CD4-positive, alpha-beta T cell treated with Interleukin-17A for 1 hour (primary cell): ENCODE measurements around the gene TBL1XR1.
"Not testable (repeated sequence)": the region's sequence is repeated elsewhere in the genome, so short reads cannot be mapped to it uniquely, and the experiment has no call there.

ENCODE experiments used
- DNase-seq: peaks from one replicate; pipeline ENCODE4 v3.0.0-alpha.2; 2020

The TBL1XR1 gene

GRCh38 chr3:177179281-177180067, 17.8 kb downstream of the TBL1XR1 start:
- no peak for DNase-seq

DNA sequence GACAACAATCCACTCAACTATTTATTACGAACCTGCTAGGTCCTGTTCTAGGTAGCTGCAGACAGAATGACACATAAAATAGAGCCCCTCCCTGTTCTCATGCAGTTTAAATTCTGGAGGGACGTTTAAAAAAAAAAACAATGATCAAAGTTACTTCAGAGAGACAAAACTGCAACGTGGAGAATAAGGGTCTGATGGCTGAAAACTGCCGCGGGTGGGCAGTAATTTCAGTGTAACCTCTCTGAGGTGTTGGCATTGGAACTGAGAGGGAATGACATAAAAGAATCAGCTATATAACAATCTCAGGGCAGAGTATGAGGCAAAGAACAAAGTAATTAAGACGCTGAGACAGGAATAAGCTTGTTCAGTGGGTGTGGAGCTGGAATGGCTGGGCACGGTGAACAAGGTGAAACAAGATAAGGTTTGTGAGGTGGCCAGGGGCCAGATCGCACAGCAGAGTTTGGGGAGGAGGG, 19.5 kb downstream of the TBL1XR1 start:
- DNase-seq: no peak

DNA sequence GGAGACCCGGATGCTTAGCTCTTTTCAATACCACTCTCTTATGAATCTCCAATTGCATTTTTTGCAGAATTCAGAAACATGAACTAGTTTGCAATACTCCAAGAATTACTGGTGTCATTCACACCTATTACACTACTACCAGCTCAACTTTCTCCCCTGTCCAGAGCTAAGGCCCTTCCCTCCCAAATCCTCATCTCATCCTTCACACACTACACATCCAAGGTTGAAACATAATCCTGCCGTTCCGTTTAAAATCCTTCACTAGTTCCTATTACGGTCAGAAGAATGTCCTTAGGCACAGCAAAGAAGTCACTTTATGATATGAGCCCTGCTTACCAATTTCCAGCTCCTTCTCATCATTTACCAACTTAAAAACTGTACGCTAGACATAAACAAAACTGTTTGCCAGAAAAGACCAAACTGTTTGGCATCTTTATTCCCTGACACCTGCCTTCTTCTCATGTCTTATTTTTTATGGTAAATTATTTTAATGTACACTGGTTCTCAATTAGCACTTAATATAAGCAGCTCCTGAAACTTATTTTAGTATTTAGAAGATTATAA, 22.6 kb downstream of the TBL1XR1 start:
- no peak for DNase-seq

DNA sequence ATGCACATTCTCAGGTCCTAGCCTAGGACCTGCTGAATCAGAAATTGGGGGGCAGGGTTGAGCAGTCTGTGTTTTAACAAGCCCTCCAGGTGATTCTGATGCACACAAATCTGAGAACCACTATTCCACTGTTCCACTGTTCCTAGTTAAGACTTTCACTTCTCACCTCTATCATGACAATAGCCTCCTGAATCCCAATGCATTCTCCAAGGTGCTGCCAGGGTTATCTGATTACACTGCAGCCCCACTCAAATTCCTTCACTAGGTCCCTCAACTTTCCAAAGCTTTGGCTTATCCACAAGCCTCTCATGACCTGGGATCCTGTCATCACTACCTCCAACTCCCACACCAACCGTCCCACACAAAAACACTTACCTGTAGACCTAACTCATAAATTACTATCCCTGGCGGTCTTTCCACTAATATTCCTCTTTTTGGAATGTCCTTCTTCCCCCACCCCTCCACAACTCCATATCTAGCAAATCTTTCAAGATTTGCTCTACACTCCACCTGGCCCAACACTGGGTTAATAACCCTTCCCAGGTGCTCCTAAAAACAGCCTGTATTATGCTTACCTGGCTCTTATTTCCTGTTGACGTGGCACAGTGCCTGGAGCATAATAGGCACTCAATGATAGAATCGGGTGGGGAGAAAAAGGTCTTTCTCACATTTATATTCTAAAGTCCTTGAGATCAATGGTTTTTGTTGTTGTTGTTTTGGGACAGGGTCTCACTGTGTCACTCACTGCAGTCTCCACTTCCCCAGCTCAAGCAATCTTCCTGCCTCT, 27.2 kb downstream of the TBL1XR1 start:
- no peak for DNase-seq

- no peak for DNase-seq
Observed at GRCh38 chr3:177168431-177168830, 28.9 kb downstream of the TBL1XR1 start.

- no peak for DNase-seq
Observed at GRCh38 chr3:177162742-177163141, 34.5 kb downstream of the TBL1XR1 start.

DNA sequence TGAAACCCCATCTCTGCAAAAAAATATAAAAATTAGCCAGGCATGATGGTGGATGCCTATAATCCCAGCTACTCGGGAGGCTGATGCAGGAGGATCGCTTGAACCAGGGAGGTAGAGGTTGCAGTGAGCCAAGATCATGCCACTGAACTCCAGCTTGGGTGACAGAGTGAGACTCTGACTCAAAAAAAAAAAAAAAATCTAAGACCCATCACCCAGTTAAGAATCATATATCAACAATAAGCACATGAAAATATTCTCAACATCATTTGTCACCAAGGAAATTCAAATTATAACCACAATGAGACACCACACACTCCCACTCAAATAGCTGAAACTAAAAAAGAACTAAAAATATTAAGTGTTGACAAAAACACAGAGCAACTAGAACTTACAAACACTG, 35.7 kb downstream of the TBL1XR1 start:
- DNase-seq: not testable (repeated sequence)

- no peak for DNase-seq
Observed at GRCh38 chr3:177158461-177158860, 38.8 kb downstream of the TBL1XR1 start.

- no peak for DNase-seq
Observed at GRCh38 chr3:177157492-177157891, 39.8 kb downstream of the TBL1XR1 start.

GRCh38 chr3:177154733-177155132, 42.5 kb downstream of the TBL1XR1 start:
- no peak for DNase-seq

DNA sequence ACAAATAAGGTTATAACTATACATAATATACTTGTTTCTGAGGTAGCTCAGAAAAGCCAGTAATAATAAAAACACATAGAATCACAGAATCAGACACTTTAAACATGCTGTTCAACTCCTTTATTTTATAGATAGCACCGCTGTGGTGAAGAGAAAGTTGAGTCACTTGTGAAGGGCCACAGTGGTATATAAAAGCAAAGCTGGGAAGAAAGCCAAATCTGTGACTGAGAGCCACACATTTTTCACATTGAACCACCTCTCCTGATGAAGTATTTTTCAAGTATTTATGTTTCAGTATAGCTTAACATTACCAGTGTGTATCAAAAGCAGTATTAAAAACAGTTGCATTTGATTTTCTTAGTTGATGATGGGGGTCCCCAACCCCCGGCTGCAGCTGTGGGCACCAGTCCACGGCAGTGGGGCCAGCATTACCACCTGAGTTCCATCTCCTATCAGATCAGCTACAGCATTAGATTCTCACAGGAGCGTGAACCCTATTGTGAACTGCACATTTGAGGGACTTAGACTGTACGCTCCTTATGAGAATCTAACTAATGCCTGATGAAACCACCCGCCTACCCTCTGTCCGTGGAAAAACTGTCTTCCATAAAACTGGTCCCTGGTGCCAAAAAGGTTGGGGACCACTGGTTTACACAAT, 46.2 kb downstream of the TBL1XR1 start:
- peak; percentile 47 for DNase-seq

DNA sequence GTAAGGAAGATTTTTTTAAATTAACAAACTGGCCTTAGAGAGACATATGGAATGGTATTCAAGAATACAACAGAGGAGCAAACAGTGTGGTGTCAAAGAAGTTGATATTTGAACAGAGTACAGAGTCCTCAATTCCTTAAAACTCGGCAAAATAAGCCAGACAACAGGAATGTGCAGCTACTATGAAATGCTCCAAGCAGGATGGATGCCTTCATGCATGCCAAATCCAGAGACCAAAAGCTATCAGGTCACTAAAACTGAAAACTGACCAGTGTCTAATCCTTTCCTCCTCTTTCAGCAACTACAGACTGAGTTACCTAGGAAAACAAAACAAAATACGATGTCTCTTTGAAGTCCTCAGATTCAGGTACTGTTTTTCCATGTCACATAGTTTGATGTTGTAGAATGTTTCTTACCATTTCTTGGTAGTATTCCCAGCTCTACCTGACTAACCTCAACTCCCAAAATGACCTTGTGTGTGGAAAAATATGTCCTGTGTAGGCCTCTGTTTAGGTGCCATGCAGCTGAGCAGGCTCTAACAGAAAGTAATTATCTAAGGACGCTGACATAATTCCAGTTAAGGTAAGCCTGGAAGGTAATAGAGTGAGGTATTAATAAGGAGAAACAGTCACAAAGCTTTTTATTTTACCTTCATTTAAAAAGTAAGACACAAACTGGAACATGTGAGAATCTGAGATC, 46.9 kb downstream of the TBL1XR1 start:
- no peak for DNase-seq

GRCh38 chr3:177149106-177149505, 48.2 kb downstream of the TBL1XR1 start:
- DNase-seq: no peak

DNA sequence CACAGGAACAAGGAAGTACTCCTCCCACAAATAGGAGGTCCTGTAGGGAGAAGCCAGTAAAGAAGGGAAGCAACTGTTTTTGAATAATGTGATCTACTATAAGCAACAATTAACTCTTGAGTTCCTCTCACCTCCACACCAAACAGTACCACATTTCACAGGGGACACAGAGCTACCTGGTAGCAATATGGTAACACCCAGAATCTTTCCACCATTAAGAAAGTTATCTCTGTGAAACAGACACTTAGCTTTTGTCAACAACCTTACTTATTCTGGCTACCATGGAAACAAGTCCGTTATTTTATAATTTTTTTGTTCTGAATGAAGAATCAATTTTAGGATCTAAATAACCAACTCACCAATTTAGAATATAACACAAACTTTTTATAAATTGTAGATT, 49.5 kb downstream of the TBL1XR1 start:
- DNase-seq: no peak

- DNase-seq: peak; percentile 36
Observed at GRCh38 chr3:177146646-177147045, 50.6 kb downstream of the TBL1XR1 start.

- peak; percentile 28 for DNase-seq
Observed at GRCh38 chr3:177145954-177146353, 51.3 kb downstream of the TBL1XR1 start.

GRCh38 chr3:177145381-177145780, 51.9 kb downstream of the TBL1XR1 start:
- peak; percentile 34 for DNase-seq

DNA sequence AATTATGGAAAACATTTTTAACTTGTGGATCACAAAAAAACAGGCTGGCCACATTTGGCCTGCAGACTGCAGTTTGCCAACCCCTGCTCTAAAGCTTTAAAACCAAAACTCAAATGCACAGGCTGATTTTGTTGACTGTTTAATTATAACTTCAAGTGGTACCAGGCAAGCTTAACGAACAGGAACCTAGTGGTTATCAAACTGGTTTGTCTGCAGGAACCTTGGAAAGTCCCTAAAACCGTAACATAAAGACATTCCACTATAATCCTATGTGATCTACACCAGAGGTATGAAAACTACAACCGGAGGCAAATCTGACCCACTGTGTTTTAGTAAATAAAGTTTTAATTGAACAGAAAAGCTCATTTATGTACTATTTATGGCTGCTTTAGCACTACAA, 52.4 kb downstream of the TBL1XR1 start:
- DNase-seq: peak; percentile 78

DNA sequence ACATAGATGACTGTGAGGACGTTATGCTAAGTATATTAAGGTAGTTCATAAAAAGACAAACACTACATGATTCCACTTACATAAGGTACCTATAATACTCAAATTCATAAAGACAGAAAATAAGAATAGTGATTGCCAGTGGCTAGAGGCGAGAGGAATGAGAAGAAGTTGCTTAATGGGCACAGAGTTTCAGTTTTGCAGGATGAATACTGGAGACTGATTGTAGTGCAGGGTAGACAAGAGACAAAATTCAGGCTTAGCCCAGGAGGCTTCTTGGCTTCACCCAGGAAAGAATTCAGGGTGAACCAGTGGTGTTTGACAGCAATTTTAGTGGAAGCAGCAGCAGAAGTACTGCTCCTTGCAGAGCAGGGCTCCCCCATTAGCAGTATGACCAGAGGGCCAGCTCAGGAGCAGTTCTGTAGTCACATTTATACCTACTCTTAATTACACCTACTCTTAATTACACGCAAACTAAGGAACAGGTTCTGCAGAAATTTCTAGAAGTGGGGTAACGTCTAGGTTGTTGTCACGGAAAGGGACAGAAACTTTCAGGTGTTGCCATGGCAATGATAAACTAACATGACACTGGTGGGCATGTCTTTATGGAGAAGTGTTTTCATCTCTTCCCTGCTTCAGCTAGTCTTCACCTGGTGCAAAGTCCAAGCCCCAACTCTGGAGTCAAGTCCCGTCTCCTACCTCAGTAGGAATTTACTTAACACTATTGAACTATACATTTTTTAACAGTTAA, 55.2 kb downstream of the TBL1XR1 start:
- peak; percentile 55 for DNase-seq

GRCh38 chr3:177141471-177141870, 55.8 kb downstream of the TBL1XR1 start:
- DNase-seq: no peak

DNA sequence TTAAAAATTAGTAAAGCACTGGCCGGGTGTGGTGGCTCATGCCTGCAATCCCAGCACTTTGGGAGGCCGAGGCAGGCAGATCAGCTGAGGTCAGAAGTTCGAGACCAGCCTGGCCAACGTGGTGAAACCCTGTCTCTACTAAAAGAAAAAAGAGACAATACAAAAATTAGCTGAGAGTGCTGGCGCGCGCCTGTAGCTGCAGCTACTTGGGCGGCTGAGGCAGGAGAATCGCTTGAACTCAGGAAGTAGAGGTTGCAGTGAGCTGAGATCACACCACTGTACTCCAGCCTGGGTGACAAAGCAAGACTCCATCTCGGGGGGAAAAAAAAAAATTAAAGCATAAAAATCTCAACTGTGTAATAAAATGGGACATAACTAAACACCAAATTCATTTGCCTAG, 58.1 kb downstream of the TBL1XR1 start:
- DNase-seq: peak; percentile 58
